Posterior cingulate gyrus (tissue), 11 donors: ENCODE results near the gene MTCH1.

Experiments
- DNase-seq, 10 donors: peaks; one replicate each; pipeline versions ENCODE4 v3.0.0 to v3.0.0-alpha.2; 2020 to 2021; ENCODE audit warnings: mixed read lengths in 3 of 10
- intact Hi-C: fragments of 100-400 bp; cut with DNase I; formaldehyde crosslinking; loops from one replicate; pipeline ENCODE4 v1.15.1; 2023

The MTCH1 gene, protein sequence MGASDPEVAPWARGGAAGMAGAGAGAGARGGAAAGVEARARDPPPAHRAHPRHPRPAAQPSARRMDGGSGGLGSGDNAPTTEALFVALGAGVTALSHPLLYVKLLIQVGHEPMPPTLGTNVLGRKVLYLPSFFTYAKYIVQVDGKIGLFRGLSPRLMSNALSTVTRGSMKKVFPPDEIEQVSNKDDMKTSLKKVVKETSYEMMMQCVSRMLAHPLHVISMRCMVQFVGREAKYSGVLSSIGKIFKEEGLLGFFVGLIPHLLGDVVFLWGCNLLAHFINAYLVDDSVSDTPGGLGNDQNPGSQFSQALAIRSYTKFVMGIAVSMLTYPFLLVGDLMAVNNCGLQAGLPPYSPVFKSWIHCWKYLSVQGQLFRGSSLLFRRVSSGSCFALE

DNA sequence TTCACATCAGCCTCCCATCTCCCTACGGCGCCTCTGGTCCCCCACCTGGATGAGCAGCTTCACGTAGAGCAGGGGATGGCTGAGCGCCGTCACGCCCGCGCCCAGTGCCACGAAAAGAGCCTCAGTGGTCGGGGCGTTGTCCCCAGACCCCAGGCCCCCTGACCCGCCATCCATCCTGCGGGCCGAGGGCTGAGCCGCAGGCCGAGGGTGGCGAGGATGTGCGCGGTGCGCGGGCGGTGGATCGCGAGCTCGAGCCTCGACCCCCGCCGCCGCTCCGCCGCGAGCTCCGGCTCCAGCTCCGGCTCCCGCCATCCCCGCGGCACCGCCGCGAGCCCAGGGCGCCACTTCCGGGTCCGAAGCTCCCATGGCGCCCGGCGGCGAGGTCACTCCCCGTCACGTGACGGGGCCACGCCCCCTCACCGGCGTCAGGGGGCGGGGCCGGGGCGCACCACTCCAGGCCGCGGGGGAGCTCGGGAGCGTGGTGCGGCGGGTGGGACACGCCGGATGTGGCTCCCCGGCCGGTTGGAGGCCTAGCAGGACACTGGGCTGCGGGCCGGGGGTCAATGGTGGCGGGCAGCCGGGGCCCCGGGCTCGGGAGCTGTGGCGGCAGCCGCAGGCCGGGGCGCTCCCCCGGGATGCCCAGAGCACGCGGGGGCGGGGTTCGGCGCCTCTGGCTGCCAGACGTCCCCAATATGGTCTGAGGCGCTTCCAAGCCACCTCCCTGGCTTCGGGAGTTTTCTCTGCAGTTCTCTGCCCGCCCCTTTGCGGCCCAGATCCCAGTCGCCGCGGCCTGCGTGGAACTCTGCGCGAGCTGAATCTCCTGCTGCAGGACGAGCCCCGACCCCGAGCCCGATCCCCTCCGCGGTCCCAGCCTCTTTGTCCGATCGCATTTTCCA, at the start of gene MTCH1:
MTCH1 (minus strand) TSS at position 389 of the 896 bp plus-strand sequence; CDS start at position 366, 23 bp downstream.
- DNase-seq = peak; percentile 84 to 99 (median 89)
- intact Hi-C loops = loop anchor here (1.0 to 10.0 kb wide), 2 partner anchors 186 to 221 kb away; no protein-coding TSS in a partner anchor

DNA sequence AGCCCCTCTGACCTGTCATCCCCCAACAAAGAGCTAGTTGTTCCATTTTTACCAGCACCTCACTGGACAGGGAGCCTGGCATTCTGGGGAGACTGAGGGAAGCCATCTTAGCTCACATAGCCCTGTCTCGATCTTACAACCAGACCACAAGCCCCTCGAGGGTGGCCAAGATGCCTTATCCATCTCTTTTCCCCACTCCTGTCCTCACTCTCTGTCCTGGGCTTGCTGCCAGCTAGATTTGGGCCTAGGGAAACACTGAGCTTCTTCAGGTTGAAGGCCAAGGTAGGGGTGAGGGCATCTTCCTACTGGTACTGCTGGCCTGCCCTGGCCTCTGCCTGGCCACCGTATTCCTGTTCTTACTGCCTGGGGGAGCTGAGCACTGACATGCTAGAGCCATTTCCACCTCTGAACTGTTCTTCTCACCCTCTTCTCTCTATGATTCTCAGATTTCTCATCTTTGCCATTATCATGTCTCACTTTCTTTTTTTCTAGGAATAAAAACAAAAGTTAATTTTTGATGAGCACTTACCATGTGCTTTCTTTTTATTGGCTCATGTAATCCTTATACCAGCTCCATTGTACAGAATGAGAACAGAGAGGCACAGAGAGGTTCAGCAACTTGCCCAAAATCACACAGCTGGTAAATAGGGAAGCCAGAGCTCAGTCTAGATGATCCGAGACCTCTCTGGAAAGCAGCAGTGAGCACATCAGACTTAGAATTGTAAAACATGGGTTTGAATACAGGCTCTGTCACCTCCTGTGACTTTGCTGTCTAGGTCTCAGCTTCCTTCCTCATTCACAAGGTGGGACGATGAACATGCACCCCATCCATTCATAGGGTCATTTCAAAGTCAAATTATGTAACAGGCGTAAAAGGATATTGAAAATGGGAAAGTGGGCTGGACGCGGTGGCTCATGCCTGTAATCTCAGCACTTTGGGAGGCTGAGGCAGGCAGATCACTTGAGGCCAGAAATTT, 48.1 kb upstream of the MTCH1 start:
- intact Hi-C loops = no loop called here

DNA sequence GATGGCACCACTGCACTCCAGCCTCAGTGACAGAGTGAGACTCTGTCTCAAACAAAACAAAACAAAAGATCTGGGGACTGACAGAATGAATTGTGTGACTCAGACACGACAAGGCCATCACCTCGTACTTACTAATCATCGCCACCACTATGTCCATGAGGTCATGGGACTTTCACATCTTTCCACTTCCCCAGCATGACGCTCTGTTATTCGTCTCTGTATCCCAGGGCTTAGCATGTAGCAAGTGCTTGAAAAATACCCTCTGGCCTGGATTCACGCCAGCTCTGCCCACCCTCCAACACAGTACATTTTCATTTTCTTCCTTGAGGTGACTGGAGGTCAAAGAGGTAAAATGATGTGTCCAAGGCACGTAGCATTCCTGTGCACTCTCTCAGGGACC, 47.3 kb upstream of the MTCH1 start:
- intact Hi-C loops = no loop called here

More for the DNA sequence above, 48.1 kb upstream of the MTCH1 start:
- DNase-seq = peak in 3 of 10 donors; percentile 2 to 29 (median 20)

DNA sequence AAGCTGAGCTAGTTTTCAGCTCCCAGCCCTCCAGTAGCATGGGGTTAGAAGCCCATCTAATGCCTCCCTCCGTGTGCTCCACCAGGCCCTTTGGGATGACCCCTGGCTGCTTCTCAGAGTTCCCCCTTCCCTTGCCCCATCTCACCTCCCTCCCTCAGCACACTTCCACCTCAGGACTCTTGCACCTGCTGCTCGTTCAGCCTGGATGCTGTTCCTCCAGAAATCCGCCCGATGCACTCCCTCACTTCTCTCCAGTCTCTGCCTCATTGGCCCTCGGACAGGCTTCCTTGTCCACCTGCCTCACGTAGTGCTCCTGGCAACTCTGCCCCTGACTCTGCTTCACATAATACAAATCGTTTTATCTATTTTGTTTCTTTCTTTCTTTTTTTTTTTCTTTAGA, 46.2 kb upstream of the MTCH1 start:
- peak in 2 of 10 donors; percentile 18 to 46 for DNase-seq
- intact Hi-C loops = no loop called here

More for the DNA sequence above, 47.3 kb upstream of the MTCH1 start:
- DNase-seq = peak in 3 of 10 donors; percentile 26 to 40 (median 38)

DNA sequence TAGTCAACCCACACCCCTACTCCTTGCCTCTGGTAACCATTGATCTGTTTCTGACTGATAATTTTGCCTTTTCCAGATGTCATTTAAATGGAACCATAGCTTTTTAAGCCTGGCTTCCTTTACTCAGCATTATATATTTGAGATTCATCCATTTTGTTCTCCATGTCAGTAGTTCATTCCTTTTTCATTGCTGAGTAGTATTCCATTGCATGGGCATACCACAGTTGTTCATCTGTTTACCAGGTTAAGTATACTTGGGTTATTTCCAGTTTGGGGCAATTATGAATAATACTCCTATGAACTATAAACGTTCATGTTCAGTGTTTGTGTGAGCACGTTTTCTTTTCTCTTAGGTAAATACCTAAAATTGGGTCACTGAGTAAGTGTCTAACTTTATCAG, 44.6 kb upstream of the MTCH1 start:
- DNase-seq = no peak
- intact Hi-C loops = no loop called here

DNA sequence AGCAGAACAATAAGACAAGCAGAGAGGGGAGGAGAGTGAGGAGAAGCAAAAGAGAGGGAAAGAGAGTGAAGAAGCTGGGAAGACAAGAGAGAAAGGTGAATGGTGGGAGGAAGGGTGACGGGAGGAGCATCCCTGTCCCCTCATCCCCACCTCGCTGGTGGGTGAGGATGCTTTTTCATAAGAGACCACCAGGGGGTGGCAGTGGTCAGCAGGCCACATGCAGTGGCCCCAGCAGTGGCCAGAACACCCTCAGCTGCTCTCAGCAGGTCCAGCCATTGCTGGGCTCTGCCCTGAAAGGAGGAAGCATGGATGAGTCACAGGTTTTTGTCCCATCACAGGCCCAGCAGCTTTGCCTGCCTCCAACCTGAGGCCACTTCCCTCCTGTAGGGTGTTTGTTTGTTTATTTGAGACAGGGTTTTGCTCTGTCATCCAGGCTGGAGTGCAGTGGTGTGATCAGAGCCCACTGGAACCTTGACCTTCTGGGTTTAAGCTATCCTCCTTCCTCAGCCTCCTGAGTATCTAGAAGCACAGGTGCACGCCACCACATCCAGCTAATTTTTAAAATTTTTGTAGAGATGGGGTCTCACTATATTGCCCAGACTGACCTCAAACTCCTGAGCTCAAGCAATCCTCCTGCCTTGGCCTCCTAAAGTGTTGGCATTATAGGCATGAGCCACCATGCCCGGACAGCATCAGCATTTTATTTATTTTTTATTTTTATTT, 43.4 kb upstream of the MTCH1 start:
- intact Hi-C loops = no loop called here

DNA sequence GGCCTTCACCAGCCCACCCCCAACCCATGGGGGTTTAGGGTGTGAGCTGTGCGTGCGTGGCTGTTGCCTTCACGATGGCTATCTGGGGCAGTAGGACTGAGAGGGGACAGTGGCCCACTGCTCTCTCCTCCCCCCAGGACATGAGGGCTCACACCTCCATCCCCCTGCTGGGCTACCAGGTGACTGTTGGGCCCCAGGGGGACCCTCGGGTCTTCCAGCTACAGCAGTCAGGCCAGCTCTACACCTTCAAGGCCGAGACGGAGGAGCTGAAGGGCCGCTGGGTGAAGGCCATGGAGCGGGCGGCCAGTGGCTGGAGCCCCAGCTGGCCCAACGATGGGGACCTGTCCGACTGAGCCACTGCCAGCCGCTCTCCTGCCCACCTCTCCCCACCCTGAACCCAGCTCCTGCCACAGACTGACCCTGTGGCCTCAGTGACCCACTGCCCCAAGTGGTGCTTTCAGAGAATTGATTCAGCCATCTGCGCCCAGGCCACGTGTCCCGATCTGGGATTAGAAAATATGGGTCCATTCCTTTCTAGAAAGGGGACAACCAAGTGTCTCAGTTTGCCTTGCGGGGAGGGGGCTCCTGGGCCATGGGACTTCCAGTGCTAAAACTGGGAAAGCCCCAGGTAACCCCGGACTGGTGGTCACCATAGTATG, 41.9 kb upstream of the MTCH1 start:
- peak in 2 of 10 donors; percentile 59 to 60 for DNase-seq
- intact Hi-C loops = no loop called here

More for the DNA sequence above, 43.4 kb upstream of the MTCH1 start:
- peak in 8 of 10 donors; percentile 36 to 92 (median 53) for DNase-seq

DNA sequence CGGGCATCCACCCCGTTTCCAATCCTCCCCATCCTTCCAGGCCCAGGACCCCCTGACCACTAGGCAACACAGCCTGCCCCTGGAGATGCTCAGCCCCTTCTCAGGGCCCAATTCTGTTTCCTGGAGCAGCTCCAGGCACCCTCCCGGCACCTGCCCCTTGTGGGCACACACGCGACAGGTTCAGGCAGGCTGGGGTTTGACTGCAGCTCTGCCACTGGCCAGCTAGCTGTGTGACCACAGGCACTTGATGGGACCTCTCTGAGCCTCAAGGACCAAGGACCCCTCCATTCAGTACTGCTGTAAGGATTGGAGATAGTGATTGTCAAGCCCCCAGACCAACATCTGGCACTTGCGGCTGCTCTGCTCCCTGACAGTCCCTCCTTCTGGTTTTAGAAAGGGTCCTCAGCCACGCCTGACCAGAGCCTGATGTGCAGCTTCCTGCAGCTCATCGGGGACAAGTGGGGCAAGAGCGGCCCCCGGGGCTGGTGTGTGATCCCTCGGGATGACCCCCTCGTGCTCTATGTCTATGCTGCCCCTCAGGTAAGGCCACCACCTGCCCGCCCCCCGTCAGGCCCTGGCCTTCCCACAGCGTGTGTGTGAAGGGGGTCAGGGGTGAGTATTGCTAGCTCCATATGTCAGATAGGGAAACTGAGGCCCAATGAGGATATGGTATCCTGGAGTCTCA, 41.2 kb upstream of the MTCH1 start:
- intact Hi-C loops = no loop called here
- DNase-seq = peak in 2 of 10 donors; percentile 61 to 67

DNA sequence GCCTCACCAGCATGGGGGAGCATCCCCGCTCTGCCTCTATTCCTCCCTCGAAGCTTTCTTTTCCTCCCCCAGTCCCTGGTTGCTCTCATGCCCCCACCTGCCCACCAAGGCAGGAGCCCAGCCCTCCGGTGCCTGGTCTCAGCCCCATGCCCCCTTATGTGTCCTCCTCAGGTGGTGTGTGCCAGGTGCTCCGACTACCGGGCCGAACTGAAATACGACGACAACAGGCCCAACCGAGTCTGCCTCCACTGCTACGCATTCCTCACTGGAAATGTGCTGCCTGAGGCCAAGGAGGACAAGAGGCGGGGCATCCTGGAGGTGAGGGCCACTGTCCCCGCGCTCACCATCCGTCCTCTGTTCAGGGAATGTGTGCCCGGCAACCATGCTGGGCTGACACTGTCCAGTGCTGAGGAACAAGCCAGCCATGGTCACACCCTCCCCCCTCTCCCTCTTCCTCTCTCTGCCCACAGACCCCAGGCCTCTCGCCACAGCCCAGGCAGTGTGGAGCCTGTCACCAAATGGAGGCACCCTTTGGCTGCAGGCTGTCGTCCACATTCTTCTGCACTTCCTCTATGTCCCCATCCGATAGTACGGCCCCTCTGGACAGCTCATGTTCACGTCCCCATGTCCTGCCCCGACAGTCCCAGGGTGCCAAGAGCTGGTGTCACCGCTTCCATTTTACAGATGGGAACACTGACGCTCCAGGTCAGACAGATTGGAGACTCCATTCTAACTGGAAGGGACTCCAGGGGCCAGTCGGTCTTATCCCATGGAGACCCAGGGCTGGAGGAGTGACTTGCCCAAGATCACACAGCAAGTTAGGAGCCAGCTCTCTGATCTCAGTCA, 39.8 kb upstream of the MTCH1 start:
- peak in 2 of 10 donors; percentile 64 to 78 for DNase-seq
- intact Hi-C loops = no loop called here

DNA sequence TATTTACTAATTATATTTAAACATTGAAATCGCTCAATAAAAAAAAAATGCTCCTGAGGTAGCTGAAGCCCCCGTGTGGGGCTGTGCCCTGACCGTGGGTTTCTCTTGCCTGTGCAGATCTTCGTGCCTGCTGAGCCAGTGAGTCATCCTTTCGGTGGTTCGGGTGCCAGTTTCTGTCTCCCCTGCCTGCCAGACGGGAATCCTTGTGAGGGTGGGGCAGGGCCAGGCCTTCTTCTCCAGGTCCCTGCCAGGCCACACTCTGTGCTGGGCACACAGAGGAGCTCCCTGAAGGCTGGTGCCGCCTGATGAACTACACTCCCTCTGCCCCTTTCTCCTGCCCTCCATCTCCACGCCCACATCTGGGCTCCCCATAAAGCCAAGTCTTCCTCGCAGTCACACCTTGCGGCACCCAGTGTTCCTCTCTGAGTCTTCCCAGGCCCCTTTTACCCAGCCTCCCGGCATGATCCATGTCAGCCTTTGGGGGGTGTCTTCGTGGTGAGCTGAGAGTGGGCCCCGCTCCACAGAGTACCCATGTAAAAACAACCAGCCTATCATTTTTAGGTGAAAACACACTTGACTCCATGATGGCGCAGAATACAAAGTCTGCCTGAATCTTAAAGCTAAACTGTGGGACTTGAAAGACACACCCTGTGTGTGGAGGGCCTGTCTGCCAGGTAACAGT, 38.8 kb upstream of the MTCH1 start:
- peak in 2 of 10 donors; percentile 74 to 84 for DNase-seq
- intact Hi-C loops = no loop called here

DNA sequence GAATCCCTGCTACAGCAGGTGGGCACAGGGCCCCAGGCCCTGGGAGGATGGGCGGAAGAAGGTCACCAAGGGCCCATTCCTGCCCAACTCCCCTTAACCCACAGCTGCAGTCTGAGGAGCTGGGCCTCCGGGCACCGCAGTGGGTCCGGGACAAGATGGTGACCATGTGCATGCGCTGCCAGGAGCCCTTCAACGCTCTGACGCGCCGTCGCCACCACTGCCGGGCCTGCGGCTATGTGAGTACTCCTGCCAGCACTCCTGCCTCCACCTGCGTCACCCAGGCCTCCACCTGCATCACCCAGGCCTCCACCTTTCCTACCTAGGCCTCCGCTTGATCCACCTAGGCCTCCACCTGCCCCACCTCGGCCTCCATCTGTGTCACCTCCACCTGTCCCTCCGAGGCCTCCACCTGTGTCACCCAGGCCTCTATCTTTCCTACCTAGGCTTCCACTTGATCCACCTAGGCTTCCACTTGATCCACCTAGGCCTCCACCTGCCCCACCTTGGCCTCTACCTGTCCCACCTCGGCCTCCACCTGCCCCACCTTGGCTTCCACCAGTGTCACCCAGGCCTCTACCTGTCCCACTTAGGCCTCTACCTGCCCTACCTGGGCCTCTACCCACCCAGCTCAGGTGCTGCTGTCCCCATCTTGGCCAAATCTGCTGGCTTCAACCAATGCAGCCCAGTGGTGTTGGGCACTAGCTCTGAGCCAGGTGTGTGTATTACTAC, 36.3 kb upstream of the MTCH1 start:
- peak in 2 of 10 donors; percentile 62 to 76 for DNase-seq
- intact Hi-C loops = no loop called here

DNA sequence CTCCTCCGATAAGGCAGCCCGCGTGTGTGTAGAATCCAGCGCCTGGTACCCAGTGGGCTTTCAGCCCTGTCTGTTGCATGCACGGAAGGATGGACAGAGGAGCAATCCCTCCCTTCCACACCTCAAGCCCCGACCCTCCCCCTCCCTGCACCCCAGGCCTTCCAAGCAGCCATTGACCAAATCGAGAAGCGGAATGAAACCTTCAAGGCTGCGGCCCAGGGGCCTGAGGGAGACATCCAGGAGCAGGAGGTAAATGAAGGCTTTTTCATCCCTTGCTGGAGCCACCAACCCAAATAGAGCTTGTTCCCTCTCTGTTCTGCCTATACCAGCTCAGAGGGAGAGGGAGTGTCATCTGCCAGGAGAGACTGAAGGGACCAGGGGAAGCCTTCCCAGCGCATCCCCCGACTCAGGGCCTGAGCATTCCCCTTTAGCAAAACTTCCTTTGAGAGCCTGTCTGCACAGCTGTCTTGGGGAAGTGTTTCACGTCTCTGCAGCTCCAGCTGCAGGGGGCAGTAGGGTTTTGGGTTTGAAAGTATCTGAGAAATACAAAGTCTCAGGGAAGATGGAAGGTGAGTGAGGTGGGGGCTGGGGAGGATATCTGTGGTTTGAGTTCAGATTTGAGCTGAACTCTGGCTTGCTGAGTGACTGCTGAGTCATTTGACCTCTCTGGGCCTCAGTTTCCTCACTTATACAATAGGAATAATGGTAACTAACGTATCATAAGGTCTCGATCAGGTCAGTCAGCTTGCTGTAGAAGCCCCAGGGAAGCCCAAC, 35.5 kb upstream of the MTCH1 start:
- peak in 2 of 10 donors; percentile 31 to 49 for DNase-seq
- intact Hi-C loops = no loop called here

DNA sequence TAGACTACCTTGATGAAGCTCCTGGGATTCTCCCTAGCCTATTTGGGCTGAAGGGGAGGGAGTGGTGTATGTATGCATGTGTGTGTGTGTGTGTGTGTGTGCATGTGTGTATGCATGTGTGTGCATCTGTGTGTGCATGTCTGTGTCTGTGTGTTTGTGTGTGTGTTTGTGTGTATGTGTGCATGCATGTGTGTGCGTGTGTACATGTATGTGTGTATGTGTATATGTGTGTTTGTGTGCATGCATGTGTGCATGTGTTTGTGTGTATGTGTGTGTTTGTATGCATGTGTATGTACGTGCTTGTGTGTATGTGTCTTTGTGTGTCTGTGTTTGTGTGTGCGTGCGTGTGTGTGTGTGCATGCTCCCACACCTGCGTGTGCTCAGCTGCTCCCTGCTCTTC, 34.8 kb upstream of the MTCH1 start:
- intact Hi-C loops = no loop called here
- peak in 1 of 10 donors; percentile 24 for DNase-seq

DNA sequence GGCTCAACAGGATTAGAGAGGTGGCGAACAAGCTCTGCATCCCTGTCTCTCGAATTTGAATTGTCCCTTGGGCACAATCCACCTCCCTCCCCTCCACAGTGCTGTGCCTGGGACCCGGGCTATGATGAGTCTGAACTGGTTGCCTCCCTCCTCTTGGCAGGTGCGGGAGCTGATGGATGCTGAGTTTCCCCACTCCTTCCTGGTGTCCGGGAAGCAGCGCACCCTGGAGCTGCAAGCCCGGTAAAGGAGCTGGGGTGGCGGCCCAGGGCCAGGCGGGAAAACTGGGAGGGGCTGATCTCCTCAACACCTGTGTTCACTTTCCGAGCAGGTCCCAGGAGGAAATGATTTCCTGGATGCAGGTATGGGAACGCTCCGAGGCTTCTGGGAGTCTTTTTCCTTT, 34.4 kb upstream of the MTCH1 start:
- DNase-seq = peak in 2 of 10 donors; percentile 32 to 65
- intact Hi-C loops = no loop called here

DNA sequence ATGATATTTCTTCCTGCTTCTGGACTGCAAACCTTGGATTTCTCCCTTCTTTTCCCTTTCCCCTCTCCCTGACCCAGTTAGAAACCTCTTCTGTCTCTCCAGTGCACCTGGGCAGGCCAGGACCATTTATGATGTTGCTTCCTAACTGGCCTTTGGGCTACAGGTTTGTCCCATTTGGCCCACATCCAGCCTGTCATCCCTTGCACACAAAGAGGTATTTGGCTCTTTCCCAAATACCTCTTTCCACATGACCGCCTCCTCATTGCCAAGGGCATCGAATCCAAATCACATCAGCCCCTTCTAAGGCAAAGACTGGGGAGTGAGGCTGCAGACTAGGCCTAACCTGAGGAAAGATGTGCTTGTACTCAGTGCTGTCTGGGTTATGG, 33.1 kb upstream of the MTCH1 start:
- intact Hi-C loops = loop anchor here (5.0 kb wide), 1 partner anchor 252 kb away; no protein-coding TSS in a partner anchor
- peak in 1 of 10 donors; percentile 24 for DNase-seq
